Endothelial cell of umbilical vein (primary cell): Measurements from ENCODE around the gene PKNOX2. TPM values are rescaled to one million over a fixed set of nuclear protein-coding genes. Genes with fewer than 3 reads are reported as not detected.

ENCODE experiments used
- BruUV-seq: library from RNA; stranded (reverse); fragments of 400-500 nt; replicated peaks from 2 replicates; lab custom pipeline; 2021; lab: Mats Ljungman, UMichigan
- CTCF ChIA-PET: fragments of 300-600, 350-600 bp; sonication (Branson Sonifier 250); formaldehyde crosslinking; loops from one replicate; lab custom pipeline; 2021; ENCODE audit warnings: antibody characterized with exemption, inconsistent platforms; lab: Charles Lee
- POLR2A ChIA-PET: fragments of 300-600, 350-600 bp; sonication (Branson Sonifier 250); formaldehyde crosslinking; loops from one replicate; lab custom pipeline; 2021; ENCODE audit warnings: antibody characterized with exemption, inconsistent platforms; lab: Charles Lee
- DNase-seq: peaks from one replicate; pipeline ENCODE4 v3.0.0-alpha.2; 2011; ENCODE audit warnings: low read depth, low spot score
- FAIRE-seq: peaks from 2 replicates; lab custom pipeline; 2011; peaks lifted over from hg19 to GRCh38; lab: Jason Lieb, UNC
- H2AFZ ChIP-seq: 2 replicates; pipeline ENCODE4 v1.6.0; 2012; ENCODE audit warnings: low read depth, low read length, control low read depth, inconsistent platforms
- H3K27ac ChIP-seq: 2 replicates; pipeline ENCODE4 v1.5.1; 2011; ENCODE audit warnings: low read depth, mild to moderate bottlenecking, control low read depth, low read length, moderate library complexity; ENCODE audit not compliant: insufficient read depth
- H3K27me3 ChIP-seq, 2 experiments: 2 replicates each; pipeline versions ENCODE4 v1.6.0 to v1.6.1; 2011; ENCODE audit warnings: low read length in 2 of 2, mixed read lengths in 1 of 2; ENCODE audit not compliant: control insufficient read depth in 2 of 2, insufficient read depth in 2 of 2
- H3K36me3 ChIP-seq, 2 experiments: 2 replicates in 1 of 2; 3 replicates in 1 of 2; pipeline ENCODE4 v1.5.1; 2011; ENCODE audit warnings: low read length in 2 of 2, mild to moderate bottlenecking in 1 of 2, moderate library complexity in 1 of 2; ENCODE audit not compliant: control insufficient read depth in 2 of 2, insufficient read depth in 2 of 2; ENCODE audit errors: extremely low read depth in 1 of 2
- H3K4me1 ChIP-seq: 3 replicates; pipeline ENCODE4 v1.5.1; 2011; ENCODE audit warnings: mild to moderate bottlenecking, low read length; ENCODE audit not compliant: control insufficient read depth, insufficient read depth; ENCODE audit errors: extremely low read depth
- H3K4me2 ChIP-seq: 2 replicates; pipeline ENCODE4 v1.6.1; 2011; ENCODE audit warnings: low read length, control low read depth, mixed read lengths; ENCODE audit not compliant: insufficient read depth
- H3K4me3 ChIP-seq, 3 experiments: fragments of 200-600 bp in 1 of 3; sonication (generic), shearing (Covaris generic) in 1 of 3; replicated peaks in 1 of 3; 2 replicates each; pipeline ENCODE4 v1.5.1; 2011 to 2016; ENCODE audit warnings: control low read depth in 3 of 3, low read length in 3 of 3, mild to moderate bottlenecking in 2 of 3, inconsistent platforms in 1 of 3, low read depth in 1 of 3, moderate library complexity in 1 of 3; ENCODE audit not compliant: insufficient read depth in 1 of 3
- H3K79me2 ChIP-seq: 2 replicates; pipeline ENCODE4 v1.6.0; 2012; ENCODE audit warnings: low read length, inconsistent platforms; ENCODE audit not compliant: control insufficient read depth, insufficient read depth
- H3K9ac ChIP-seq: replicated peaks from 2 replicates; pipeline ENCODE3; 2011; ENCODE audit warnings: low read length, control low read depth; ENCODE audit not compliant: insufficient read depth; ENCODE audit errors: extremely low read depth
- H3K9me1 ChIP-seq: replicated peaks from 3 replicates; pipeline ENCODE4 v1.6.0; 2011; ENCODE audit warnings: mild to moderate bottlenecking, low read length; ENCODE audit not compliant: control insufficient read depth, insufficient read depth; ENCODE audit errors: extremely low read depth
- H3K9me3 ChIP-seq: replicated peaks from 2 replicates; pipeline ENCODE4 v1.5.1; 2012; ENCODE audit warnings: low read length, inconsistent platforms; ENCODE audit not compliant: control insufficient read depth, insufficient read depth
- H4K20me1 ChIP-seq: replicated peaks from 2 replicates; pipeline ENCODE3; 2011; ENCODE audit warnings: mild to moderate bottlenecking, low read length; ENCODE audit not compliant: control insufficient read depth, insufficient read depth; ENCODE audit errors: extremely low read depth
- EZH2 ChIP-seq: IDR thresholded peaks from 2 replicates; pipeline ENCODE4 v1.6.1; 2012; ENCODE audit warnings: borderline replicate concordance, low read depth, mild to moderate bottlenecking, moderate library complexity, low read length, inconsistent platforms; ENCODE audit not compliant: severe bottlenecking
- FOS ChIP-seq: IDR thresholded peaks from 2 replicates; pipeline ENCODE4 v1.6.1; 2011; ENCODE audit warnings: mild to moderate bottlenecking, low read length, moderate library complexity, borderline replicate concordance; ENCODE audit not compliant: insufficient read depth
- GATA2 ChIP-seq: IDR thresholded peaks from 2 replicates; pipeline ENCODE4 v1.7.0; 2011; ENCODE audit warnings: low read depth, mild to moderate bottlenecking, moderate library complexity, mixed read lengths, low read length; ENCODE audit not compliant: insufficient read length, insufficient read depth
- JUN ChIP-seq: IDR thresholded peaks from 2 replicates; pipeline ENCODE4 v1.6.1; 2011; ENCODE audit warnings: borderline replicate concordance, low read depth; ENCODE audit not compliant: insufficient read length, insufficient read depth
- MAX ChIP-seq: IDR thresholded peaks from 2 replicates; pipeline ENCODE4 v1.6.1; 2011; ENCODE audit not compliant: insufficient read depth, insufficient read length
- MYC ChIP-seq: IDR thresholded peaks from one replicate; pipeline ENCODE4 v1.6.1; 2011; ENCODE audit warnings: mild to moderate bottlenecking, low read depth, low read length
- POLR2A ChIP-seq: IDR thresholded peaks from 2 replicates; pipeline ENCODE4 v1.6.1; 2012; ENCODE audit warnings: low read depth, mild to moderate bottlenecking, control low read depth, low read length
- POLR2AphosphoS5 ChIP-seq: IDR thresholded peaks from 2 replicates; pipeline ENCODE4 v1.6.1; 2012; ENCODE audit warnings: low read depth, mild to moderate bottlenecking, control low read depth, low read length, moderate library complexity; ENCODE audit not compliant: insufficient read depth
- dilution Hi-C: fragments of 300-500 bp; cut with MboI; formaldehyde crosslinking; loops from one replicate; pipeline ENCODE4 v1.15.0; 2019; ENCODE audit warnings: low sequenced_read_pairs; ENCODE audit not compliant: extremely low pct_ligation_motif_present
- intact Hi-C: fragments of 100-400 bp; cut with micrococcal nuclease; formaldehyde crosslinking; loops from one replicate; pipeline ENCODE4 v1.10.0; 2022
- polyA plus RNA-seq, 4 experiments: library from polyadenylated mRNA; depleted of rRNA in 3 of 4; stranded (reverse) in 3 of 4; unstranded in 1 of 4; fragments of >200 nt; gene quantifications; 2 replicates each; pipeline versions ENCODE4 v1.2.1 to v1.2.3, GENCODE V29; 2011 to 2012; ENCODE audit warnings: missing spikeins in 1 of 4
- total RNA-seq: library from RNA; stranded (reverse); gene quantifications from 2 replicates; pipeline ENCODE4 v1.2.3, GENCODE V29; 2021
- TF ChIP-seq, protein P1 (sequence below), 2 donors: IDR thresholded peaks; 1 replicate in 1 of 2; 2 replicates in 1 of 2; pipeline ENCODE4 v1.5.1; 2011; ENCODE audit warnings: low read length in 2 of 2, mild to moderate bottlenecking in 2 of 2, moderate library complexity in 2 of 2, control low read depth in 1 of 2, inconsistent platforms in 1 of 2, low read depth in 1 of 2; ENCODE audit not compliant: insufficient read depth in 1 of 2; ENCODE audit errors: extremely low read depth in 1 of 2

The PKNOX2 gene
- total and polyA plus RNA-seq, 2 donors (not counting 3 experiments of a cell fraction or from before 2014, with no cell fraction given): 0.11 to 0.91 TPM

DNA sequence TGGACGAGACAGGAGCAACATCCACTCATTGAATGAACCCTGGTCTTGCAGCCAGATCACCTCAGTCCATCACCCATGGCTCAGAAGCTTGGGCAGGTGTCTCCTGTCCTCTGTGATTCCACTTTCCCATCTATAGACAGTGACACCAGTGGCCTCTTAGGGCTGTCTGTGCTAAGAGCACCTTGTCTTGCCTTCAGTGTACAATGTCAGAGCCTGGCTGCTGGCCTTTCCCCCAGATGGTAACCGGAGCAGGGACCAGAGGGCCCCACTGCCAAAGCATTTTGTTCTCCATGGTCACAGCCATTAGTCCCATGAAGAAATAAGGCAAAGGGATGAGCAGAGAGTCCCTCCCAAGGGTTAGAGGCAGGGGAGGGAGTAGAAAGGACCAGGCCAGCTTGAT is 35.4 kb downstream of the PKNOX2 start:
- no peaks in the 10 kb centered on the region for H3K9me1 ChIP-seq
- no peaks in the 10 kb centered on the region for H3K4me1 ChIP-seq
- H3K9me3 ChIP-seq: no peaks in the 10 kb centered on the region
- ChIA-PET CTCF (interaction anchor here (1.1 kb wide), 1 partner anchor 19 kb away, joined by 4 read pairs; no protein-coding TSS in a partner anchor), POLR2A (no interaction called here)
- DNase-seq (no peak), FAIRE-seq (no peak)
- H3K4me2 ChIP-seq: no peak overlapping the region
- H3K27me3 ChIP-seq: peaks cover 0 to 11% of the 10 kb centered on the region in 2 experiments
- intact Hi-C loops (no loop called here), dilution Hi-C loops (no loop called here)
- no peak overlapping the region for H3K4me3 ChIP-seq
- no peaks in the 10 kb centered on the region for H3K79me2 ChIP-seq
- no peaks in the 10 kb centered on the region for H3K36me3 ChIP-seq
- H4K20me1 ChIP-seq: no peaks in the 10 kb centered on the region
- no peak overlapping the region for H3K27ac ChIP-seq
- TF ChIP-seq EZH2: no peak
- no peak for TF ChIP-seq GATA2
- no peak for TF ChIP-seq FOS
- no peak for TF ChIP-seq POLR2A
- no peak for TF ChIP-seq JUN
- no peak for TF ChIP-seq POLR2AphosphoS5
- TF ChIP-seq MAX: no peak
- TF ChIP-seq MYC: no peak
- TF ChIP-seq, protein P1, sequence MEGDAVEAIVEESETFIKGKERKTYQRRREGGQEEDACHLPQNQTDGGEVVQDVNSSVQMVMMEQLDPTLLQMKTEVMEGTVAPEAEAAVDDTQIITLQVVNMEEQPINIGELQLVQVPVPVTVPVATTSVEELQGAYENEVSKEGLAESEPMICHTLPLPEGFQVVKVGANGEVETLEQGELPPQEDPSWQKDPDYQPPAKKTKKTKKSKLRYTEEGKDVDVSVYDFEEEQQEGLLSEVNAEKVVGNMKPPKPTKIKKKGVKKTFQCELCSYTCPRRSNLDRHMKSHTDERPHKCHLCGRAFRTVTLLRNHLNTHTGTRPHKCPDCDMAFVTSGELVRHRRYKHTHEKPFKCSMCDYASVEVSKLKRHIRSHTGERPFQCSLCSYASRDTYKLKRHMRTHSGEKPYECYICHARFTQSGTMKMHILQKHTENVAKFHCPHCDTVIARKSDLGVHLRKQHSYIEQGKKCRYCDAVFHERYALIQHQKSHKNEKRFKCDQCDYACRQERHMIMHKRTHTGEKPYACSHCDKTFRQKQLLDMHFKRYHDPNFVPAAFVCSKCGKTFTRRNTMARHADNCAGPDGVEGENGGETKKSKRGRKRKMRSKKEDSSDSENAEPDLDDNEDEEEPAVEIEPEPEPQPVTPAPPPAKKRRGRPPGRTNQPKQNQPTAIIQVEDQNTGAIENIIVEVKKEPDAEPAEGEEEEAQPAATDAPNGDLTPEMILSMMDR (IDR thresholded peaks at IDR 0.05; ENCODE audit: extremely low read depth in 1 of 2, insufficient read depth in 1 of 2, low read depth in 1 of 2, low read length in 2 of 2): no peak
- H3K9ac ChIP-seq: no peak overlapping the region
- no peak overlapping the region for H2AFZ ChIP-seq
- no TSS peak for BruUV-seq
